HG02610 (cell line): ENCODE results near the gene PIK3C2G.
A peak's percentile ranks its signal among the peaks of the same experiment; 100 is the strongest.

Experiments
- ATAC-seq: cut with Tn5 transposase; IDR thresholded peaks from one replicate; pipeline ENCODE4 v1.9.1; 2021; ENCODE audit warnings: mild to moderate bottlenecking, moderate library complexity; ENCODE audit not compliant: unreplicated experiment

Gene PIK3C2G

DNA sequence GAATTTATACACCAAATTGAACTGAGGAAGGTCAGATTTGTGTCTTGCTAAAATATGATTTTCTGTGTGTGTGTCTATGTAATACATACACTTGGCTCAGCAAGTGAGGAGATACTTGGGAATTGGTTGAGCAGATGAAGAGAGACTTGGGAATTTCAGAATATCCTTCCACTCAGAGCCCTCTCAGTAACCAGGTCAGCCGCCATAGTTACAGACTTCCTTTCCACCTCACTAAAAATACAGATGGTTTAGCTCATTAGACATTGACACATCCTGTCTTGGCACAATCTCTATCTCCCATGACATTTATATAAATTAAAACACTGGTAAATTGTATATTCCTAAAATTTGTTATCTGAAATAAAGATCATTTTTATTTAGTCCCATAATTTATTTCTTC is 15.9 kb downstream of the PIK3C2G start:
- ATAC-seq = no peak

DNA sequence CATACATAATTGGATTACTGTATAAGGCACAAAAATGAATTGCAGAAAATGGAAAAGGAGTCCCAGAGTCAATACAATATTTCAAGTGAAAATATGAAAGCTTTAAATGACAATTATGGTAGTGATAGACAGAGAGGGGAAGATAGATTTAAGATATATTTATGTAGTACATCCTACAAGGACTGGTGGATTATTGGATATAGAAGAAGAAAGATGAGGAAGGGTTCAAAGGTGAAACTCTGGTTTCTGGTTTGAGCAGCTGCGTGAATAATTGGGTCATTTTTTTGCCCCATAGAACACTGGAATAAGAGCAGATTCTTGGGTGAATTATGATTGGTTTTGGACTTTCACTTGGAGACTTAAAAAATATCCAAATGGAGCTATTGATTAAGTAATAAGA is 19.4 kb downstream of the PIK3C2G start:
- no peak for ATAC-seq

DNA sequence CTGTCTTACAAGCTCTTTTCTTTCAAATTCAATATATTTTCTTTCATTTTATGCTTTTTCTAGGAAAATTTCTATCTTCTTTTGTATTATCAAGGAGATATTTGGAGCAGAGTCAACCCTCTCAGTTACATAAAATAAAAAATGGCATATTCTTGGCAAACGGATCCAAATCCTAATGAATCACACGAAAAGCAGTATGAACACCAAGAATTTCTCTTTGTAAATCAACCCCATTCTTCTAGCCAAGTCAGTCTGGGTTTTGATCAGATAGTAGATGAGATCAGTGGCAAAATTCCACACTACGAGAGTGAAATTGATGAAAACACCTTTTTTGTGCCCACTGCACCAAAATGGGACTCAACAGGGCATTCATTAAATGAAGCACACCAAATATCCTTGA is 20.6 kb downstream of the PIK3C2G start:
- no peak for ATAC-seq

DNA sequence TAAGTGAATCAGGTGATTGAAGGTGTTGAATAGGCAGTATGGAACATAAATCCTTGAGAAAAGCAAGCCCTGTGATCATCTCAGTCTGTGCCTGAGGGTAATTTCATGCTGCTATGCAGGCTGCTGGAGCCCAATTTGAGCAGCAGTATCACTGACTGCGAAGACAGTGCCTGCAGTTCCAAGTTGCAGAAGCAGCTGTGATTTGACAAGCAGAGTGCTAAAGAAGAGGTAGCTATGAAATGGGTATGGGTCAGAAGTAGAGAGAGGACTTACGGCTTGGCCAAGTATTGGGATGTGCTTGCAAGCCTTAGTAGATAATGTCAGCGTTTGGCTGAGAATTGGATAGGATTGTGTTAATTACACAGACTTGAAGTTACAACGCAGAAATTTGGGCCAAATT is 22.5 kb downstream of the PIK3C2G start:
- ATAC-seq = no peak

DNA sequence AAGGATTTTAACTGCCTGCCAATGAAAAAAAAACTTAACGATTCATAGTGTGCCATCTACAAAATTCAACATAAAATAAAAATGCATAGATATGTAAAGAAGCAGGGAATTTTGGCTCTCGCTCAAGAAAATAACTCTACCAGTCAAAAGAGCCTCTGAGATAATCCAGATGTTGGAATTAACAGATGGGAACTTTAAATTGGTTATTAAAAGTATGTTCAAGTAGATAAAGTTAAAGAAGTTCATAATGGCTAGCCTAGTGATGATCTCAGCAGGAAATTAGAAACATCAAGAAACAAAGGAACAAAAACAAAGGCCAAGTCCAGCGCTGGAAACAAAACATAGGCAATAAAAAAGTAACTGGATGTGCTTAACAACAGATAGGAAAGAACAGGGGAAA is 23.1 kb downstream of the PIK3C2G start:
- ATAC-seq = no peak

DNA sequence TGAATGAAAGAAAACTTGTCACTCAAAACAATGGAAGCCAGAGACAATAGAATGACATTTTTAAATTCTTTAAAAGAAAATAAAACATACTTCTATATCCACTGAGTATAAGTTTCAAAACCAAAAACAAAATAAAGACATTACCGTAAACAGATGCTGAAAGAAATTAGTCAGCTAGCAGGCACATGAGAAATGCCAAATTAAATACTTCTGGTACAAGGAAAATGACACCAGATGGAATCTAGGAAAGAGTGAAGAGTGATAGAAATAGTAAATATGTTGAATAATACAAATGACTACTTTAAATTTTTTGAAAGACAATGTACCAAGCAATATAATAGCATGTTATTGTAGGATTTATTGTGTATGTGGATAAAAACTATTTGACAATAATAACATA is 23.8 kb downstream of the PIK3C2G start:
- ATAC-seq = no peak

DNA sequence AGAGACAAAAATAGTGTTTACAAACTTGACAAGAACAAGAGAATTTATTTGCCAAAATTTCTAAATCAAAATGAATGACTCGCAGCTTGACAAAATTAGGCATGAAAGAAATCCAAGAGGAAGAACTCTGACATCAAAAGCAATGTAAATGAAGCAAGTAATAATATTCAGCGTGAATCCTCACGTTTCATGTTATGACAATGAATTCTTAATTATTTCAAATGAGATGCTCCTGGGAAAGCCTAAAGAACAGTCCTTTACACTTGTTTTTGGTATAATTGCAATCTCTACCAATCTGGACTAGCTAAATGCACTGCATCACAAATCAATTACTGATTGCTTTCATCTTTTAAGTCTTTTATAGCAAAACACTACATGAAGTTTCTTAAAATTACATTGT is 29.1 kb downstream of the PIK3C2G start:
- no peak for ATAC-seq

DNA sequence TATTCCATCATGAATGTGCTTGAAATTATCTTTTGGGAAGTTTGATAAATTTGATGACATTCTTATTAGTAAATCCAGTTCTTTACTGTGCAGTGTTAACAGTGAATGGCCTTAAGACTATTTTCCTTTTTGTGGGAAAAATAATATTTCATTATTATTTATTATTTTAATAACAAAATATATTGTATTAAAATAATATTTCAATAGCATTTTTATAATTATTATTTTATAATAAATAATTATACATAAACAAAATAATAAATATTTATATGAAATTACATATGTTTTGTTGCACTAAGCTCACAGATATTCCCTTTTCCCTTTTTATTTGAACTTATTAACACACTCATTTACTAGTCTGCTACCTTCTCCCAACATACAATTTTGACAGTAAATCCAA is 33.6 kb downstream of the PIK3C2G start:
- ATAC-seq = no peak

GRCh38 chr12:18296201-18296908 is 35.0 kb downstream of the PIK3C2G start:
- ATAC-seq = no peak

DNA sequence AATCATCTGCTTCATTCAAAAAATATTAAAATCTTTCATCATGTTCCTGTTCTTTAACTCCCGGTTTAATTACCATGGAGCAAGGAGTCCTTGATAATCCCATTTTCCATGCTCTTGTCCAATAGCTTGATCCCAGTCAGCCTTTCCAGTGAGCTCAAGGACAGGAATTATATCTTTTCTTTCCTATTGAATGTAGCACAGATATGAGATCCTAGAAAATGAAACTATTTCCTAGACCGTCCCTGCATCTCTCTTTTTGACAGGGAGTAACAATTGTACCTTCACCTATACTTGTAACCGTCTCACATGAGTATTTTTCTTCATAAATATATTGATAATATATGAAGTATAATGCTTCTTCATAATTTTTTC is 35.6 kb downstream of the PIK3C2G start:
- ATAC-seq = no peak

- no peak for ATAC-seq
Observed at GRCh38 chr12:18297902-18298301, 36.6 kb downstream of the PIK3C2G start.

DNA sequence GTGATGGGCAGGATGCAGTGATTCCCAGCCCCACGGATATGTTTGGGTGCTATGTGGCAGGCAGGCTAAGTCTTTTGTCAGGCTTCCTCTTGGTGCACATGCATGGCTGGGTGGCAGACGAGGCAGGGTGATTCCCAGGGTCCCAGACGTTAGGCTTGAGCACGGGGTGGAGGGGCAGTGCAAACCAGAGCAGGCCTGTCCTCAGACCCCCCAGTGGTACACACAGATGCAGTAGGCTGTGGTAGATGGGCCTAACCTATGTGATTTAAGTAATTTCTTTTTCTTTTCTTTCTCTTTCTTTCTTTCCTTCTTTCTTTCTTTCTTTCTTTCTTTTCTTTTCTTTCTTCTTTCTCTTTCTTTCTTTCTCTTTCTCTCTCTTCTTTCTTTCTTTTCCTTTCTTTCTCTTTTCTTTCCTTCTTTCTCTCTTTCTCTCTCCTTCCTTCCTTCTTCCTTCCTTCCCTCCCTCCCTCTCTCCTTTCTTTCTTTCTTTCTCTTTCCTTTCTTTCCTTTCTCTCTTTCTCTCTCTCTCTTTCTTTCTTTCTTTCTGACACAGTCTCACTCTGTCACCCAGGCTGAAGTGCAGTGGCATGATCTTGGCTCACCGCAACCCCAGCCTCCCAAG is 41.6 kb downstream of the PIK3C2G start:
- ATAC-seq = no peak

DNA sequence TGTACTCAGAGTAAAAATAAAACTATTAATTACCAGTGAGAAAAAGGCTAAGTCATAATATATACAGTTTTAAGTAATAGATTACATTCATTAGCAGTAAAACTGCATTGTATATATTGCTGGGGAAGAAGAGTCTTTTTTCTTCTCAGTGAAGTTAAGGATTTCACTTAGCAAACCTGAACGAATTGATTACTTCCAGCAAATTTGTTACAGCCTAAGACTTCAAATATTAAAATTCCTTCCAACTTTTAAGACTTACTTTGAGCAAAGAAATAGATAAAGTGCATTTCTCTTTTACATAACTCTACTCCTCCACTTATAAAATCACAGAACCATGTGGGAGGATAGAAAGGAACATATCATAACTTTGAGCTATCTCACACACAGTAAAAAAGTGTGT is 43.3 kb downstream of the PIK3C2G start:
- ATAC-seq = no peak

GRCh38 chr12:18306311-18306710 is 45.0 kb downstream of the PIK3C2G start:
- ATAC-seq = no peak

DNA sequence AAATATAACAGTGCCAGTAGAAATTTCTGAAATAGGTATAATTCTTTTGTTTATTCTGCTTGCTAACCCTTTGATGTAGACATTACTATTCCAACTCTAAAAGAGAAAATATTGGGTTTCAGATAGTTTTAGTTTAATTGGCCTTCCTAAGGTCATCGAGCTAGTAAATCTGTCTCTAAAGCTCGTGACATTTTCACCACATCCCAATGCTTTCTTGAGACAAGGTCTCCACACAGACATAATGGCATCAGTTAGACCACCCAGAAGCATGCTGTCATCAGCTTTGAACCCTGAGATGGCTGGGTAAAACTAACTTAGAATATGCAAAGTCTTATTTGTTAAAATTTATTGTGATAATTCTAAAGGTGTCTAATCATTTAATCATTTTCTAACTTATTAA is 52.0 kb downstream of the PIK3C2G start:
- no peak for ATAC-seq

DNA sequence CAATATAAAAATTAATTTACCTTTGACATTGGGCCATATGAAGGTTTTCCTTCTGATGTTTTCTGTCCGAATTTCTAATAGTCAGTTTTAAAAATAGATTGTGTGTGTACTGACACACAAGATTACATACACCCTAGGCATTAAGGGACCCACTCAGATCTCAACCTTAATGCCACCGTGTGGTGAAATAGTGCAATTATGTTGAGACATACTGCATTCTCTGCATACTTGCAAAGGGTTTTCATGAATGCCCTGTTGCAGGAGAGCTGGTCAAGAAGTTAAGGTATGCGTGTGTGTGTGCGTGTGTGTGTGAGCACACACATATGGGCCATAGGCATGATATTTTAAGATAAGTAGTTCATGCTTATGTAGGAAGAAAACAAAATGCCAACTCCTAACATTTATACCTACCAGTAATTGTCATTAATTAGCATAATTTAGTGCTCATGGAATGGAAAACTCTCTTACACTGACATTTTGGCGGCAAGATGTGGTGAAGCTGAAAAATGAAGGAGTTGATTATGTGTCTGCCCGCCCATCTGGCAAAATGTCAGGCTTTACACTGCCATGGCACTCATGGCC is 58.8 kb downstream of the PIK3C2G start:
- peak; percentile 69 for ATAC-seq

- ATAC-seq = no peak
Observed at GRCh38 chr12:18320976-18321375, 59.7 kb downstream of the PIK3C2G start.

DNA sequence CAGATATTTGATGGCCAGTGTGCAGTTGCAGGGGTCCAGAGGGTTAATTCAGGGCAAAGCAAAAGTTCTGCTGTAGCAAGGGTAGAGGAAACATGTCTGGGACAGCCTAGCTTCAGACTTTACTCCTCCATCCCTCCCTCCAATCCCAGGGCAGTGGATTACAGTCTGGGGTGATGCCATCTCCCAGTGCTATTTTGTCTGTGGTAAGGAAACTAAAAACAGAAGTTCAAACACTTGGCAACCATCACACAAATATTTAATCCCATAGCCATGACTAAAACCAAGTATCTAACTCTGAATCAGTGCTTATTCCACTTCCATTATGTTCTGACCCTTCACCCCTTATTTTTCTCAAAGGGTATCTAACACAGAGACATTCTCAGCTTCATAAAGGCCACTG is 61.8 kb downstream of the PIK3C2G start:
- ATAC-seq = no peak

GRCh38 chr12:18327036-18327435 is 65.7 kb downstream of the PIK3C2G start:
- no peak for ATAC-seq

GRCh38 chr12:18332173-18332572 is 70.9 kb downstream of the PIK3C2G start:
- no peak for ATAC-seq

DNA sequence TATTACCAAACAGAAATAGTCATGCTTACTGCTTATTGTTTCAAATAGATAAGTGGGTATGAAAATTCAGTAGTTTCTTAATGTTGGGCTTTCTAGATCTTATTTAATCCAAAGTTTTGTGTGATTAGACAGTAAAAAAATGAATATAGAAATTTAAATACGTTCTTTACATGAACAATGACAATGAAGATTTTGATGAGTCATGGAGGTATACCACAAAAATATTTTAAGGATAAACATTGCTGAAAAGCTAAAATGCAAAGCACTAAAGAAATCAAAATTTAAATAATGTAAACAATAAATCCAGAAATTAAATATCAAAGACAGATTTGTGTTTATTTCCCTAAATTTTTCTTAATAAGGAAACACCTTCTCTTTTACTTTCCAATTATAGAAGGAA is 78.3 kb downstream of the PIK3C2G start:
- ATAC-seq = no peak

- no peak for ATAC-seq
Observed at GRCh38 chr12:18340186-18340585, 78.9 kb downstream of the PIK3C2G start.

- ATAC-seq = no peak
Observed at GRCh38 chr12:18340786-18341185, 79.5 kb downstream of the PIK3C2G start.
